SH-SY5Y (cell line): Measurements from ENCODE around the gene DNAI7.

Source experiments
- GATA2 ChIP-seq: IDR thresholded peaks from 2 replicates; pipeline ENCODE4 v1.6.1; 2011; ENCODE audit warnings: mild to moderate bottlenecking, low read depth, low read length
- GATA3 ChIP-seq: IDR thresholded peaks from 2 replicates; pipeline ENCODE4 v1.6.1; 2011; ENCODE audit warnings: low read depth, mild to moderate bottlenecking, low read length, moderate library complexity

DNA sequence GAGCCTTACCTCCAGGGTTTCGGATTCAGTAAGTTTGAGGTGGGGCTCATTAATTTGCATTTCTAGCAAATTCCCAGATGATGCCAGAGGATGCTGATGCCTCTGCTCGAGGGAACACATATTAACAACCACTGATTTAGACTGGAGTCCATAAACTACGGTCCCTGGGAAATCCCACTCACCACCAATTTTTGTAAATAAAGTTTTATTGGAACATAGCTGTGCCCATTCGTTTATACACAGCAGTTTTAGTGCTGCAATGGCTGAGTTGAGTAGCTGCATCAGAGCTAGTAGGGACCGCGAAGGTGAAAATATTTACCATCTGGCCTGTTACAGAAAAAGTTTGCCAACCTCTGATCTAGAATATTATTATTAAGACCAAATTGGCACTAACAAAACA is 73.8 kb downstream of the DNAI7 start:
- TF ChIP-seq GATA2 (no peak), GATA3 (no peak)
